HepG2 (cell line): ENCODE measurements around the gene CPNE5.

Experiments used
- CBX1 ChIP-seq: IDR thresholded peaks from one replicate; pipeline ENCODE4 v1.6.1; 2016; ENCODE audit warnings: antibody characterized with exemption, low read depth
- ETV6 ChIP-seq: sonication (generic); formaldehyde crosslinking; conservative IDR thresholded peaks from 2 replicates; pipeline ENCODE4 v1.4.0; 2020; ENCODE audit warnings: missing genetic modification reagents
- MAFF ChIP-seq: IDR thresholded peaks from 2 replicates; pipeline ENCODE4 v1.6.1; 2011; ENCODE audit warnings: low read depth, low read length, improper control_type of control experiment
- SOX13 ChIP-seq, 3 experiments: fragments of 450-650 bp in 1 of 3; sonication (generic) in 1 of 3; formaldehyde crosslinking in 1 of 3; IDR thresholded peaks in 2 of 3; conservative IDR thresholded peaks in 1 of 3; 2 replicates each; pipeline versions ENCODE4 v1.5.0 to v1.6.1; 2016 to 2020; ENCODE audit warnings: antibody characterized with exemption in 1 of 3, mild to moderate bottlenecking in 1 of 3, missing compliant biosample characterization in 1 of 3, missing genetic modification reagents in 1 of 3, moderate library complexity in 1 of 3
- ZNF224 ChIP-seq: sonication (generic); formaldehyde crosslinking; IDR thresholded peaks from 2 replicates; pipeline ENCODE4 v1.5.0; 2020; ENCODE audit warnings: mild to moderate bottlenecking, missing genetic modification reagents
- TF ChIP-seq, protein P1 (sequence below): sonication (generic); formaldehyde crosslinking; IDR thresholded peaks from 2 replicates; pipeline ENCODE4 v1.4.0; 2020; ENCODE audit warnings: missing genetic modification reagents
- TF ChIP-seq, protein P2 (sequence below): sonication (generic); formaldehyde crosslinking; IDR thresholded peaks from 2 replicates; pipeline ENCODE4 v1.4.0; 2020; ENCODE audit warnings: low read depth, missing genetic modification reagents
- TF ChIP-seq, protein P3 (sequence below): sonication (generic); formaldehyde crosslinking; IDR thresholded peaks from 2 replicates; pipeline ENCODE4 v1.5.0; 2020; ENCODE audit warnings: mild to moderate bottlenecking, missing genetic modification reagents, moderate library complexity
- TF ChIP-seq, protein P4 (sequence below): sonication (generic); formaldehyde crosslinking; IDR thresholded peaks from 2 replicates; pipeline ENCODE4 v1.4.0; 2020; ENCODE audit warnings: missing genetic modification reagents

DNA sequence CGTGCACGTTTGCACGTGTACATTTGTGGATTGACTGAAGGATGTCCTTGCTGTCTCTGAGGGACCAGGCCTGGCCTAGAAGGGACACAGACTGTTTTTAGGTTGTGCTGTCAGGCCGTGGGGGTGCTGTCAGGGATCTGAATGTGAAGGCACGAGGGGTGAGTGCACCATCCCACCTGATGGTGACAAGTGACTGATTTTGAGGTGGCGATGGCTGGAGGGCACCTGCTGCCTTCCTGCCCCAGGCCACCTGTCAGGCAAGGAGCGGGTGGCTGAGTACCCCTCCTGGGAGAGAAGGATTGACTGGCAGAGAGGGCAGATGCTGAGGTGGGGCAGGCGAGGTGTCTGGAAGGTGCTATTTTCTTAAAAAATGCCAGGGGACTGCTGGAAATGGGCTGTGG, 140.4 kb downstream of the CPNE5 start:
- TF ChIP-seq, protein P1, sequence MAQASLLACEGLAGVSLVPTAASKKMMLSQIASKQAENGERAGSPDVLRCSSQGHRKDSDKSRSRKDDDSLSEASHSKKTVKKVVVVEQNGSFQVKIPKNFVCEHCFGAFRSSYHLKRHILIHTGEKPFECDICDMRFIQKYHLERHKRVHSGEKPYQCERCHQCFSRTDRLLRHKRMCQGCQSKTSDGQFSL (CRISPR knock-in tag) = no peak
- TF ChIP-seq ZNF224 (no peak), ETV6 (CRISPR knock-in tag) (no peak), SOX13 (IDR thresholded peaks at IDR 0.05) (no peak), SOX13 (CRISPR knock-in tag; conservative IDR thresholded peaks at IDR 0.05 in 1 of 2, IDR thresholded peaks at IDR 0.05 in 1 of 2) (no peak), CBX1 (no peak), MAFF (no peak)
- TF ChIP-seq, protein P2, sequence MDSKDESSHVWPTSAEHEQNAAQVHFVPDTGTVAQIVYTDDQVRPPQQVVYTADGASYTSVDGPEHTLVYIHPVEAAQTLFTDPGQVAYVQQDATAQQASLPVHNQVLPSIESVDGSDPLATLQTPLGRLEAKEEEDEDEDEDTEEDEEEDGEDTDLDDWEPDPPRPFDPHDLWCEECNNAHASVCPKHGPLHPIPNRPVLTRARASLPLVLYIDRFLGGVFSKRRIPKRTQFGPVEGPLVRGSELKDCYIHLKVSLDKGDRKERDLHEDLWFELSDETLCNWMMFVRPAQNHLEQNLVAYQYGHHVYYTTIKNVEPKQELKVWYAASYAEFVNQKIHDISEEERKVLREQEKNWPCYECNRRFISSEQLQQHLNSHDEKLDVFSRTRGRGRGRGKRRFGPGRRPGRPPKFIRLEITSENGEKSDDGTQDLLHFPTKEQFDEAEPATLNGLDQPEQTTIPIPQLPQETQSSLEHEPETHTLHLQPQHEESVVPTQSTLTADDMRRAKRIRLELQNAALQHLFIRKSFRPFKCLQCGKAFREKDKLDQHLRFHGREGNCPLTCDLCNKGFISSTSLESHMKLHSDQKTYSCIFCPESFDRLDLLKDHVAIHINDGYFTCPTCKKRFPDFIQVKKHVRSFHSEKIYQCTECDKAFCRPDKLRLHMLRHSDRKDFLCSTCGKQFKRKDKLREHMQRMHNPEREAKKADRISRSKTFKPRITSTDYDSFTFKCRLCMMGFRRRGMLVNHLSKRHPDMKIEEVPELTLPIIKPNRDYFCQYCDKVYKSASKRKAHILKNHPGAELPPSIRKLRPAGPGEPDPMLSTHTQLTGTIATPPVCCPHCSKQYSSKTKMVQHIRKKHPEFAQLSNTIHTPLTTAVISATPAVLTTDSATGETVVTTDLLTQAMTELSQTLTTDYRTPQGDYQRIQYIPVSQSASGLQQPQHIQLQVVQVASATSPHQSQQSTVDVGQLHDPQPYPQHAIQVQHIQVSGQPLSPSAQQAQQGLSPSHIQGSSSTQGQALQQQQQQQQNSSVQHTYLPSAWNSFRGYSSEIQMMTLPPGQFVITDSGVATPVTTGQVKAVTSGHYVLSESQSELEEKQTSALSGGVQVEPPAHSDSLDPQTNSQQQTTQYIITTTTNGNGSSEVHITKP (CRISPR knock-in tag) = no peak
- TF ChIP-seq, protein P3, sequence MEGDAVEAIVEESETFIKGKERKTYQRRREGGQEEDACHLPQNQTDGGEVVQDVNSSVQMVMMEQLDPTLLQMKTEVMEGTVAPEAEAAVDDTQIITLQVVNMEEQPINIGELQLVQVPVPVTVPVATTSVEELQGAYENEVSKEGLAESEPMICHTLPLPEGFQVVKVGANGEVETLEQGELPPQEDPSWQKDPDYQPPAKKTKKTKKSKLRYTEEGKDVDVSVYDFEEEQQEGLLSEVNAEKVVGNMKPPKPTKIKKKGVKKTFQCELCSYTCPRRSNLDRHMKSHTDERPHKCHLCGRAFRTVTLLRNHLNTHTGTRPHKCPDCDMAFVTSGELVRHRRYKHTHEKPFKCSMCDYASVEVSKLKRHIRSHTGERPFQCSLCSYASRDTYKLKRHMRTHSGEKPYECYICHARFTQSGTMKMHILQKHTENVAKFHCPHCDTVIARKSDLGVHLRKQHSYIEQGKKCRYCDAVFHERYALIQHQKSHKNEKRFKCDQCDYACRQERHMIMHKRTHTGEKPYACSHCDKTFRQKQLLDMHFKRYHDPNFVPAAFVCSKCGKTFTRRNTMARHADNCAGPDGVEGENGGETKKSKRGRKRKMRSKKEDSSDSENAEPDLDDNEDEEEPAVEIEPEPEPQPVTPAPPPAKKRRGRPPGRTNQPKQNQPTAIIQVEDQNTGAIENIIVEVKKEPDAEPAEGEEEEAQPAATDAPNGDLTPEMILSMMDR (CRISPR knock-in tag) = no peak
- TF ChIP-seq, protein P4, sequence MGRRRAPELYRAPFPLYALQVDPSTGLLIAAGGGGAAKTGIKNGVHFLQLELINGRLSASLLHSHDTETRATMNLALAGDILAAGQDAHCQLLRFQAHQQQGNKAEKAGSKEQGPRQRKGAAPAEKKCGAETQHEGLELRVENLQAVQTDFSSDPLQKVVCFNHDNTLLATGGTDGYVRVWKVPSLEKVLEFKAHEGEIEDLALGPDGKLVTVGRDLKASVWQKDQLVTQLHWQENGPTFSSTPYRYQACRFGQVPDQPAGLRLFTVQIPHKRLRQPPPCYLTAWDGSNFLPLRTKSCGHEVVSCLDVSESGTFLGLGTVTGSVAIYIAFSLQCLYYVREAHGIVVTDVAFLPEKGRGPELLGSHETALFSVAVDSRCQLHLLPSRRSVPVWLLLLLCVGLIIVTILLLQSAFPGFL (CRISPR knock-in tag) = no peak
